PC-9 (cell line): ENCODE data around the gene MCTP2. TPM values are rescaled to one million over a fixed set of nuclear protein-coding genes. Genes with fewer than 3 reads are reported as not detected.

Source experiments
- BruUV-seq: library from RNA; stranded (reverse); fragments of 400-500 nt; replicated peaks from 2 replicates; lab custom pipeline; 2021; lab: Mats Ljungman, UMichigan
- CTCF ChIA-PET: fragments of 300-600 bp; sonication (Branson Sonifier 250); formaldehyde crosslinking; loops from one replicate; lab custom pipeline; 2022; ENCODE audit warnings: antibody characterized with exemption; lab: Charles Lee
- POLR2A ChIA-PET: fragments of 300-600 bp; sonication (Branson Sonifier 250); formaldehyde crosslinking; loops from one replicate; lab custom pipeline; 2022; ENCODE audit warnings: antibody characterized with exemption; ENCODE audit not compliant: unreplicated experiment; lab: Charles Lee
- DNase-seq, 2 experiments: peaks; one replicate each; pipeline versions ENCODE4 v3.0.0 to v3.0.0-alpha.2; 2015 to 2022; ENCODE audit warnings: mixed read lengths in 1 of 2
- H2AFZ ChIP-seq: fragments of 200-600 bp; sonication (generic); 2 replicates; pipeline ENCODE4 v1.8.1; 2017; ENCODE audit warnings: antibody characterized with exemption
- H3F3A ChIP-seq: fragments of 200-600 bp; sonication (generic); 2 replicates; pipeline ENCODE4 v1.8.1; 2017; ENCODE audit warnings: antibody characterized with exemption, mild to moderate bottlenecking, low read depth; ENCODE audit not compliant: insufficient read depth
- H3K27ac ChIP-seq: fragments of 200-600 bp; sonication (generic); 2 replicates; pipeline ENCODE4 v1.6.1; 2016; ENCODE audit warnings: mixed run types
- H3K27me3 ChIP-seq: fragments of 200-600 bp; sonication (generic); 2 replicates; pipeline ENCODE4 v1.6.1; 2016; ENCODE audit warnings: low read depth, mixed run types; ENCODE audit not compliant: insufficient read depth
- H3K36me3 ChIP-seq: fragments of 200-600 bp; sonication (generic); 2 replicates; pipeline ENCODE4 v1.6.1; 2016; ENCODE audit warnings: low read depth, mixed run types
- H3K4me1 ChIP-seq: fragments of 200-600 bp; sonication (generic); replicated peaks from 2 replicates; pipeline ENCODE4 v1.6.1; 2016; ENCODE audit warnings: mixed run types; ENCODE audit not compliant: insufficient read depth
- H3K4me2 ChIP-seq: fragments of 200-600 bp; sonication (generic); 2 replicates; pipeline ENCODE4 v1.6.1; 2017; ENCODE audit warnings: mixed run types
- H3K4me3 ChIP-seq: fragments of 200-600 bp; sonication (generic); 2 replicates; pipeline ENCODE4 v1.6.1; 2016; ENCODE audit warnings: mixed run types
- H3K79me2 ChIP-seq: fragments of 200-600 bp; sonication (generic); 2 replicates; pipeline ENCODE4 v1.6.1; 2017; ENCODE audit warnings: low read depth, mixed run types
- H3K9me2 ChIP-seq: fragments of 200-600 bp; sonication (generic); 2 replicates; pipeline ENCODE4 v1.8.1; 2017; ENCODE audit warnings: mild to moderate bottlenecking; ENCODE audit not compliant: insufficient read depth
- H3K9me3 ChIP-seq: fragments of 200-600 bp; sonication (generic); 2 replicates; pipeline ENCODE4 v1.8.1; 2016; ENCODE audit warnings: low read depth; ENCODE audit not compliant: insufficient read depth
- H4K20me1 ChIP-seq: fragments of 200-600 bp; sonication (generic); 2 replicates; pipeline ENCODE4 v1.8.1; 2017; ENCODE audit not compliant: insufficient read depth
- EZH2 ChIP-seq: fragments of 200-600 bp; sonication (generic); IDR thresholded peaks from 2 replicates; pipeline ENCODE4 v1.8.0; 2017; ENCODE audit warnings: antibody characterized with exemption, low read depth
- intact Hi-C: fragments of 100-400 bp; cut with micrococcal nuclease; formaldehyde crosslinking; loops from one replicate; pipeline ENCODE4 v1.10.0; 2022; ENCODE audit not compliant: unreplicated experiment
- total RNA-seq: library from RNA; stranded (reverse); gene quantifications from 2 replicates; pipeline ENCODE4 v1.2.3, GENCODE V29; 2021
- TF ChIP-seq, protein P1 (sequence below): fragments of 200-600 bp; sonication (generic); conservative IDR thresholded peaks from 2 replicates; pipeline ENCODE4 v1.6.1; 2017; ENCODE audit warnings: mixed run types, antibody characterized with exemption, mild to moderate bottlenecking, moderate library complexity

Gene MCTP2
- total RNA-seq, 1 experiment from 2014 or later: 5.7 TPM

DNA sequence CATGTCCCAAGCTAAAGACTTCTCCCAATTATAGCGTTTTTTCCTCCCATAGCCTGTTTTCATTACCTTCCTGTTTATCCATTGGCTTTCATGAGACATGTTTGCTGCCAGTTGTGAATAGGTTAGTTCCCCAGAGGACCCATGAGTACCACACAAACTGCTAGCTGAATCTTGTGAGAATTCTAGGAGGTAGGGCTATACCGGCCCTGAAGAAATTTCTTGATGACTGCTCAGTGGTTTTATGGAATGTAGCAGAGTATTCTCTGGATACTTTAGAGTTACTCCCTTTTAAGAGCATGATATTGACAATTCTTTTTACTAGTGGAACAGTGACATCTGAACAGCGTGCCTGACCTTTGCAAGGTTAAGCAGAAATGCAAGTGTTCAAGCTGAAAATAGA, 210.4 kb downstream of the MCTP2 start:
- H4K20me1 ChIP-seq: no peaks in the 10 kb centered on the region
- CTCF ChIA-PET: no interaction called here
- no peak overlapping the region for H3K27ac ChIP-seq
- intact Hi-C loops: no loop called here
- no peaks in the 10 kb centered on the region for H3K27me3 ChIP-seq
- no peaks in the 10 kb centered on the region for H3K9me3 ChIP-seq
- no peak for DNase-seq
- no peak overlapping the region for H3K4me2 ChIP-seq
- H3K4me3 ChIP-seq: no peak overlapping the region
- no peaks in the 10 kb centered on the region for H3K36me3 ChIP-seq
- no peaks in the 10 kb centered on the region for H3K4me1 ChIP-seq
- no peaks in the 10 kb centered on the region for H3K79me2 ChIP-seq
- no peaks in the 10 kb centered on the region for H3K9me2 ChIP-seq
- POLR2A ChIA-PET: no interaction called here
- no TSS peak for BruUV-seq
- no peak overlapping the region for H2AFZ ChIP-seq
- TF ChIP-seq EZH2: no peak
- H3F3A ChIP-seq: no peaks in the 10 kb centered on the region

DNA sequence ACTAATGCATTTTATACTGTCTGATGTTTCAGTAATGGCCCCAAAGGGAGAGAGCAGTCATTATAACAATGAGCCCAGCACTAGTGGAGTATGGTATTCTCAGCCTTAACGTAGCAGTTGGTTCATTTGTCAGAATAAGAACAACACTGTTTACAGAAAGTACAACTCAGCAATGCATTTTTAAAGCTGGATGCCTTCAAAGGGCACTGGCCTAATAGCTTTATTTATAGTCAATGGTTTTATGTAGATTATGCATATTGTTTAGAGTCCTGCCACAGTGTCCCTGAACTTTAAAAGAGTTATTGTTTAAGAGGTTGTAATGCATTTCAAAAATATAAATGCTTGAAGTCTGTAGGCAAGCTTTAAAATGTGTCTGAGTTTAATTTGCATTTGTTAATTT, 211.1 kb downstream of the MCTP2 start:
- no peaks in the 10 kb centered on the region for H3K36me3 ChIP-seq
- H2AFZ ChIP-seq: no peak overlapping the region
- TF ChIP-seq, protein P1, sequence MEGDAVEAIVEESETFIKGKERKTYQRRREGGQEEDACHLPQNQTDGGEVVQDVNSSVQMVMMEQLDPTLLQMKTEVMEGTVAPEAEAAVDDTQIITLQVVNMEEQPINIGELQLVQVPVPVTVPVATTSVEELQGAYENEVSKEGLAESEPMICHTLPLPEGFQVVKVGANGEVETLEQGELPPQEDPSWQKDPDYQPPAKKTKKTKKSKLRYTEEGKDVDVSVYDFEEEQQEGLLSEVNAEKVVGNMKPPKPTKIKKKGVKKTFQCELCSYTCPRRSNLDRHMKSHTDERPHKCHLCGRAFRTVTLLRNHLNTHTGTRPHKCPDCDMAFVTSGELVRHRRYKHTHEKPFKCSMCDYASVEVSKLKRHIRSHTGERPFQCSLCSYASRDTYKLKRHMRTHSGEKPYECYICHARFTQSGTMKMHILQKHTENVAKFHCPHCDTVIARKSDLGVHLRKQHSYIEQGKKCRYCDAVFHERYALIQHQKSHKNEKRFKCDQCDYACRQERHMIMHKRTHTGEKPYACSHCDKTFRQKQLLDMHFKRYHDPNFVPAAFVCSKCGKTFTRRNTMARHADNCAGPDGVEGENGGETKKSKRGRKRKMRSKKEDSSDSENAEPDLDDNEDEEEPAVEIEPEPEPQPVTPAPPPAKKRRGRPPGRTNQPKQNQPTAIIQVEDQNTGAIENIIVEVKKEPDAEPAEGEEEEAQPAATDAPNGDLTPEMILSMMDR: no peak
- TF ChIP-seq EZH2: no peak
- no peak overlapping the region for H3K4me3 ChIP-seq
- intact Hi-C loops: no loop called here
- no peaks in the 10 kb centered on the region for H3K4me1 ChIP-seq
- no TSS peak for BruUV-seq
- H4K20me1 ChIP-seq: no peaks in the 10 kb centered on the region
- CTCF ChIA-PET: no interaction called here
- POLR2A ChIA-PET: no interaction called here
- DNase-seq: no peak
- H3K9me3 ChIP-seq: no peaks in the 10 kb centered on the region
- no peaks in the 10 kb centered on the region for H3K9me2 ChIP-seq
- H3K27ac ChIP-seq: no peak overlapping the region
- no peak overlapping the region for H3K4me2 ChIP-seq
- no peaks in the 10 kb centered on the region for H3K27me3 ChIP-seq
- H3F3A ChIP-seq: no peaks in the 10 kb centered on the region
- no peaks in the 10 kb centered on the region for H3K79me2 ChIP-seq

DNA sequence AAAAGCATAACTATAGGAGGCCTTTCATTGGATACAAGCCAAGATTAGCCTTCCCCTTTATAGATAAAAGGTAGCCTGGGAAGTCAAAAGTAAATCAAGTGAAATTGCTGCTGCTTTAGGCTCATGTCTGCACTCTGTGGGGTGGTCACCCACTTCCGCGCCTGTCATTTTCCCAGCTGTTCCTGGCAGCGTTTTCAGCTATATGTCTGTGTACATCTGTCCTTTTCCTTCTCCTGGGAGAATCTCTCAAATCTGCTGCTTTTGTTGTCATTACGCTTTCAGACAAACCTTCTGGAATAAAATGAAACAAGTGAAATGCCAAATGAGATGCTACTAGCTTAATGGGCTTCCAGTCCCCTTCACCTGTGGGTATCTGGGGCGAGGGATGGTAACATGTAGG, 211.8 kb downstream of the MCTP2 start:
- Histone ChIP-seq H3K4me1 (no peaks in the 10 kb centered on the region), H3K9me2 (no peaks in the 10 kb centered on the region), H2AFZ (no peak overlapping the region), H3K4me3 (no peak overlapping the region), H3K27me3 (no peaks in the 10 kb centered on the region), H3K36me3 (no peaks in the 10 kb centered on the region), H3K79me2 (no peaks in the 10 kb centered on the region), H3K4me2 (no peak overlapping the region), H3K9me3 (no peaks in the 10 kb centered on the region), H3F3A (no peaks in the 10 kb centered on the region), H4K20me1 (no peaks in the 10 kb centered on the region), H3K27ac (no peak overlapping the region)
- no TSS peak for BruUV-seq
- intact Hi-C loops: no loop called here
- ChIA-PET CTCF (no interaction called here), POLR2A (no interaction called here)
- TF ChIP-seq, protein P1: no peak
- DNase-seq: no peak

DNA sequence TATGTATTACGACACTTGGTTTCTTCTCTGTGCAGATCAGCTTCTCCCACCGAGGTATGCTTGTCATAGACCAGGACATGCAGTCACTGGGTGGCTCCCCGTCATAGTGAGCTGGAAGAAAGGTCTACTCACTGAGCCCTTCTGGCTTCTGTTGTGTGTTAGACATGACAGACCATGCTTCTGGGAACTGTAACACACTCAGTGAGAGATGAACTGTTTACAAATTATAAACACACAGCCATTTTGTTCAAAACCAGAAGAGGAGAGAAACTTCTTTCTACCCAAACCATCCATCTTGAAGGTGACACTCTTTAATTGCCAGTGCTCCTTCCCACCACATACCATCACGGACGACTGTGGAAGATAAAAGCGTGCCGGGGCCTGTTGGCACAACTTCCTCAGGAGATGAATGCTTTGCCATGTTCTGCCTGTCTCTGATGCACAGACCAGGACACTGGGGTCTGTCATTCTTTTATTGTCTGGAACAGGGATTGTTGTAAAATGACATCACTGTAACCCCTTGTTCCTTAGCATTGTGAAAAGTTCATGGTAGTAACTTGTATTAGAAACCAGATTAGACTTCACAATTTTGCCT, 214.3 kb downstream of the MCTP2 start:
- Histone ChIP-seq H3K36me3 (no peaks in the 10 kb centered on the region), H3K9me3 (no peaks in the 10 kb centered on the region), H4K20me1 (no peaks in the 10 kb centered on the region), H3K9me2 (no peaks in the 10 kb centered on the region), H3K4me1 (no peaks in the 10 kb centered on the region), H3K27me3 (no peaks in the 10 kb centered on the region), H3K27ac (no peak overlapping the region), H2AFZ (no peak overlapping the region), H3F3A (no peaks in the 10 kb centered on the region), H3K79me2 (no peaks in the 10 kb centered on the region), H3K4me3 (no peak overlapping the region), H3K4me2 (no peak overlapping the region)
- POLR2A ChIA-PET: no interaction called here
- no peak for DNase-seq
- CTCF ChIA-PET: no interaction called here
- TF ChIP-seq, protein P1: no peak
- no peak for TF ChIP-seq EZH2
- BruUV-seq: no TSS peak
- intact Hi-C loops: no loop called here
